Measurements from ENCODE around the gene ADD2. TPM values are rescaled to one million over a fixed set of nuclear protein-coding genes. Genes with fewer than 3 reads are reported as not detected.

The ADD2 gene
- total RNA-seq, 1 experiment from 2014 or later = 124 TPM

DNA sequence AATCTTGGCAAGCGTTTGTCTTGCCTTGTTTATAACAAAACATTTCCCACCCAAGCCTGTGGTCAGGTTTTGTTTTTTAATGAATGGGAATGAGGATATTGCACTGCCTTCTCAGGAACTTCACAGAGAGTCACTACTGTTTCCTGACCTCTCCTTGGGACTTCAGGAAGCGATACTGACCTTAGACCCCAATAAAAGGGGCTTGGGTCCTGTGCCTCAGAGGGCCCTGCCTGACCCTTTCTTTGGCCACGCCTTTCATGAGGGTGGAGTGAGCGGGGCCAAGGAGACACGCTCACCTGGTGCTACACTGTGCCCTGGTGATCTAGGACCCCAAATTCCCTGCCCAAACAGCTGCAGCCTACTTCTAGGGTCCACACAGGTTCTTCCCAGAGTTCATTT, 121.6 kb downstream of the ADD2 start:
- Histone ChIP-seq H3K23me2 (ENCODE audit: insufficient read length, low read depth, low read length, poor library complexity, severe bottlenecking) (no peaks in the 10 kb centered on the region), H2BK12ac (ENCODE audit: insufficient read length, low read depth, low read length) (no peak overlapping the region), H2AK5ac (ENCODE audit: insufficient read length, low read length) (no peak overlapping the region), H4K91ac (ENCODE audit: insufficient read length, low read depth, low read length) (no peak overlapping the region), H3K23ac (ENCODE audit: insufficient read length, low read depth, low read length) (no peak overlapping the region), H2BK20ac (ENCODE audit: low read depth, low read length, poor library complexity, severe bottlenecking) (no peak overlapping the region), H2BK5ac (ENCODE audit: insufficient read length, low read length) (no peak overlapping the region), H4K20me1 (ENCODE audit: control insufficient read depth, insufficient read depth, insufficient read length) (no peaks in the 10 kb centered on the region), H3K14ac (ENCODE audit: insufficient read depth, low read length) (no peak overlapping the region), H3K56ac (ENCODE audit: insufficient read length, low read depth, low read length) (no peak overlapping the region), H3T11ph (ENCODE audit: low read length) (no peak overlapping the region), H3K79me2 (ENCODE audit: insufficient read depth, low read length) (no peaks in the 10 kb centered on the region), H4K8ac (replicated peaks; ENCODE audit: insufficient read length, low read depth, low read length) (no peak overlapping the region), H3K27ac (ENCODE audit: insufficient read length, low read depth, low read length) (no peak overlapping the region), H2BK15ac (ENCODE audit: low read depth, low read length) (no peak overlapping the region), H4K5ac (ENCODE audit: insufficient read length, low read depth, low read length) (no peak overlapping the region), H3K9me3 (ENCODE audit: control insufficient read depth, low read depth, low read length) (no peaks in the 10 kb centered on the region), H3K27me3 (ENCODE audit: insufficient read depth, low read length) (no peaks in the 10 kb centered on the region), H3K9ac (ENCODE audit: extremely low read depth, insufficient read length, low read length) (no peak overlapping the region), H3K18ac (ENCODE audit: insufficient read length, low read depth, low read length) (no peak overlapping the region), H3K4me1 (ENCODE audit: insufficient read depth, low read length) (no peaks in the 10 kb centered on the region; the same call in 1 of the 2 replicates), H3K79me1 (ENCODE audit: insufficient read depth, low read depth, low read length, poor library complexity, severe bottlenecking) (no peaks in the 10 kb centered on the region), H3K4me2 (ENCODE audit: insufficient read depth, insufficient read length, low read length) (no peak overlapping the region), H3K4ac (ENCODE audit: low read depth, low read length) (no peak overlapping the region), H2BK120ac (ENCODE audit: low read depth, low read length, poor library complexity, severe bottlenecking) (no peak overlapping the region), H2AFZ (ENCODE audit: low read length) (no peak overlapping the region)
- Mint-ChIP-seq H3K9me3 (no peaks in the 10 kb centered on the region), H3K36me3 (ENCODE audit: insufficient read depth in 1 of 3, low read depth in 3 of 3) (no peaks in the 10 kb centered on the region), H3K4me1 (no peaks in the 10 kb centered on the region), H3K4me3 (no peak overlapping the region), H3K27me3 (ENCODE audit: low read depth) (peaks cover 9% of the 10 kb centered on the region), H3K27ac (no peak overlapping the region)
- WGBS (ENCODE audit: extremely low coverage, insufficient read length, low lambda C conversion rate) = no CpG with 5 or more reads among the region's 5 CpGs
- no peak for TF ChIP-seq CTCF (conservative IDR thresholded peaks at IDR 0.05)
- DNase-seq = no peak

Measured in H9 (cell line).